NCI-H1436 treated with DMSO at 0.1 percent for 48 hours (cell line): ENCODE data around the gene SEL1L.
"Not testable (repeated sequence)": the region's sequence is repeated elsewhere in the genome, so short reads cannot be mapped to it uniquely, and the experiment has no call there.

ENCODE experiments used
- DNase-seq: peaks from one replicate; lab custom pipeline; 2025; lab: John Stamatoyannopoulos, UW

The SEL1L gene

GRCh38 chr14:81447021-81447764 is 86.5 kb downstream of the SEL1L start:
- DNase-seq = no peak

GRCh38 chr14:81446279-81447007 is 87.2 kb downstream of the SEL1L start:
- DNase-seq = no peak

GRCh38 chr14:81441626-81442134 is 92.0 kb downstream of the SEL1L start:
- DNase-seq = no peak

GRCh38 chr14:81440041-81440440 is 93.6 kb downstream of the SEL1L start:
- DNase-seq = no peak

- DNase-seq = no peak
Measured at GRCh38 chr14:81437244-81437643, 96.4 kb downstream of the SEL1L start.

GRCh38 chr14:81436296-81437138 is 97.1 kb downstream of the SEL1L start:
- DNase-seq = no peak

GRCh38 chr14:81435391-81436295 is 98.0 kb downstream of the SEL1L start:
- DNase-seq = no peak

GRCh38 chr14:81435048-81435390 is 98.6 kb downstream of the SEL1L start:
- DNase-seq = no peak

GRCh38 chr14:81434230-81434629 is 99.4 kb downstream of the SEL1L start:
- no peak for DNase-seq

- no peak for DNase-seq
Measured at GRCh38 chr14:81433378-81433777, 100.3 kb downstream of the SEL1L start.

- no peak for DNase-seq
Measured at GRCh38 chr14:81432219-81432661, 101.4 kb downstream of the SEL1L start.

GRCh38 chr14:81430235-81430634 is 103.4 kb downstream of the SEL1L start:
- no peak for DNase-seq

GRCh38 chr14:81429749-81430148 is 103.9 kb downstream of the SEL1L start:
- not testable (repeated sequence) for DNase-seq

GRCh38 chr14:81429028-81429427 is 104.6 kb downstream of the SEL1L start:
- DNase-seq = no peak

GRCh38 chr14:81427348-81428058 is 106.2 kb downstream of the SEL1L start:
- no peak for DNase-seq

GRCh38 chr14:81423504-81423903 is 110.1 kb downstream of the SEL1L start:
- DNase-seq = no peak
